ENCODE measurements around the gene ZNF407. TPM values are rescaled to one million over a fixed set of nuclear protein-coding genes. Genes with fewer than 3 reads are reported as not detected.

ZNF407 gene
- total RNA-seq, 1 donor from 2014 or later, result 13.5 TPM

DNA sequence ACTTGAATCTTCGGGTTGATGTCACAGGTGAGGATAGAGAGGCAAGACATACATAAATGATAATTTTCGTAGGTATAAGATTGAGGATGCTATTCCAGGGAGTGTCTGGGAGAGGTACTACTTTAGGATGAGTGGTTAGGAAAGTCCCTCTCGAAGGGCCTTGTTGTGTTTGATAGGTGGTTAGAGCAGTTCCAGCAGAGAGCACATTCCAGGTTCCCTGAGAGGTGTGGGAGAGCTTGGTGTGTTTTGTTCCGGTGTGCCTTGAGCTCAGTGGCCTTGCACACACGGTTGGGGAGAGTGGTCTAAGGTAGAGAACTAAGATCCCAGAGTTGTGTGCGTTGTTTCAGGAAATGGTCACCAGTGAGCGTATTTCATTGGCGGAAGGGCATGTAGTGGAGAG, 191.4 kb downstream of the ZNF407 start:
- DNase-seq (ENCODE audit: low read depth, low spot score), result no peak

DNA sequence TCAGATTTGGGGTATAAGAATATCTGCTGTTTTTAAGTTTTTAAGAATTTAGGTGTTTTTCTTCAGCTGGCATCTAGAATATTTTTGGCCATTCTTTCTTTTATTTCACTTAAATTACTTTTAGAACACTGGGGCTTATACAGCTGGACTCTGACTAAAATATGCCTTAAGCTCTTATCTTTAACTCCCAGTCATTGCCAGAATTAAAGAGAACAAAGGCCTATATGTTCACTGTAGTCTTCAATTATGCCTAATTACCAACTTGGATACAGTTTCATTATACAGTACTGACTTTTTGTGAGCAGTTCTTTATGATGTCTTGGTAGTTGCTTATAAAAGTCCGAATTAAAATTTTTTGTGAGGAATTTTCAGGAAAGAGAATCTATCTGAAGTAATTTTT, 192.8 kb downstream of the ZNF407 start:
- no peak for DNase-seq (ENCODE audit: low read depth, low spot score)

GRCh38 chr18:74791501-74792194, 194.0 kb downstream of the ZNF407 start:
- DNase-seq (ENCODE audit: low read depth, low spot score), result no peak

DNA sequence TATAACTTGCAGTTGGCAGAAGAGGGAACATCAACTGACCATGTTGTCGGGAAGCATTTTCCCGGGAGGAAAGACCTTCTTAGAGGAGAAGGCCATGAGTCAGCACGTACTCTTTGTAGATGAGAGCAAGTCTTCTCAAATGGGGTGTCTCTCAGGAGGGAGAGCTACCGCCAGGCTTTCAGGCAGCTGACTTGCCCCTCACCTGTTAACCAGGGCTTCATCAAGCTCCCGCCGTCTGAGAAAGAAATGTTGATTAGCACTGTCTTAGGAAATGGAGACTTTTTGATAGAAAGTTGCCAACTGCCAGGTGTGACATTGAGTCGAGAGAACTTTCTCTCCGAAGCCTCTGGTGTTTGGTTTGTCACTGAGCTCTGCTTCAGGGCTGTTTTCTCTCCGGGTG, 196.1 kb downstream of the ZNF407 start:
- DNase-seq (ENCODE audit: low read depth, low spot score), result no peak

- DNase-seq (ENCODE audit: low read depth, low spot score), result no peak
These were observed 198.1 kb downstream of the ZNF407 start for GRCh38 chr18:74795751-74796150.

DNA sequence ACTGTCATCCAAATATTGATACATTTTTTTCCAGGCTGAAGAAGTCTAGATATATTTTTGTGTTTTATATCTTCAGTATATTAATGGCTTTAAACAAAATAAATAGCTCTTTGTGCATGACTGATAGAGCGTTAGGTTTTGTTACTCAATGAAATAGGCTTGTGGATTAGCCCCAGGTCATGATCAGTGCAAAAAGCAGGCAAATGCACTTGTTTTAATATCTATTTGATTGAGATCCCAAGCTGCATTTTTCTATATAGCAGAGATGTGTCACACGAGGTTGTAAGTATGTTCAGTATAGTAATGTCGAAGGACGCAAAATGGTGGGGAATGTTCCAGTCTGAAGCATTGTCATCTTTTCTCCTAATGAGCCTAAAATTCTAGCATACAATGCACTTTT, 198.5 kb downstream of the ZNF407 start:
- no peak for DNase-seq (ENCODE audit: low read depth, low spot score)

GRCh38 chr18:74796841-74797576, 199.3 kb downstream of the ZNF407 start:
- DNase-seq (ENCODE audit: low read depth, low spot score), result no peak

GRCh38 chr18:74797577-74798151, 200.0 kb downstream of the ZNF407 start:
- DNase-seq (ENCODE audit: low read depth, low spot score), result no peak

DNA sequence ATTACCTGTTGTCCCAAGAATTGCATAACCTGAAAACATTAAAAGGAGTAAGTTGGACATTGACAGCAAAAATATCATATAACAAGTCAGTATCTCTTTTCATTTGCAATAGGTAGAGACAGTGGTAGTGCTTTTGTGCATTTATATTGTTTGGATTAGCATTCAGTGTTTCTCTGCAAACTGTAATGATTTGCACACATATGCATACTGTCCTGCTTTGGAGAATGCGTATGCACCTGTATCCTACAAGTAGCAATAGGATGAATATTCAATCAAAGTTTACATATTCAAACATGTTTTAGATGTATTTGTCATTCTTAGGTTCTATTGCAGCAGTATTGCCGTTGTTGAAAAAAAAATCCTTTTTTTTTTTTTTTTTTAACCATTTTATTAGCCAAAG, 201.9 kb downstream of the ZNF407 start:
- no peak for DNase-seq (ENCODE audit: low read depth, low spot score)

- DNase-seq (ENCODE audit: low read depth, low spot score), result no peak
These were observed 202.4 kb downstream of the ZNF407 start for GRCh38 chr18:74800098-74800497.

DNA sequence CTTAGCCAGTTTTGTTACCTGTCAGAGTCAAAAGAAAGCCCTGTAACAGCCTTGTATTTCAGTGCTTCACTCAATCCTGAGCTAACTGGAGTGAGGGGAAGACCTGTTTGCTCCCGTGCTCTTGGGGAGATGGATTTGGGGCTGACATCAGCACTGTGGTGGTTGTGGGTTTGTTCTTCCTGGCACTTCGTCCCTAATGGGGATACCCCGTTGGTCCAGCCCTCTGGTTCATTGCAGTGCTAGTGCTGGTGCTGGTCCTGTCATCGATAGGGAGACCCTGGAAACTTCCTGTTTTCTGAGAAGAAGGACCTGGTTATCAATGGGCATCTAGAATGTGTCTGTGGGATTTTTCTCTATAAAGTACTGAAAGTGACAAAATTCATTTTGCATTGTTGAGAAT, 205.4 kb downstream of the ZNF407 start:
- no peak for DNase-seq (ENCODE audit: low read depth, low spot score)

- DNase-seq (ENCODE audit: low read depth, low spot score), result no peak
These were observed 206.1 kb downstream of the ZNF407 start for GRCh38 chr18:74803769-74804168.

- DNase-seq (ENCODE audit: low read depth, low spot score), result no peak
These were observed 207.0 kb downstream of the ZNF407 start for GRCh38 chr18:74804677-74805076.

- no peak for DNase-seq (ENCODE audit: low read depth, low spot score)
These were observed 208.4 kb downstream of the ZNF407 start for GRCh38 chr18:74806073-74806472.

- peak; percentile 20 for DNase-seq (ENCODE audit: low read depth, low spot score)
These were observed 209.2 kb downstream of the ZNF407 start for GRCh38 chr18:74806700-74807416.

DNA sequence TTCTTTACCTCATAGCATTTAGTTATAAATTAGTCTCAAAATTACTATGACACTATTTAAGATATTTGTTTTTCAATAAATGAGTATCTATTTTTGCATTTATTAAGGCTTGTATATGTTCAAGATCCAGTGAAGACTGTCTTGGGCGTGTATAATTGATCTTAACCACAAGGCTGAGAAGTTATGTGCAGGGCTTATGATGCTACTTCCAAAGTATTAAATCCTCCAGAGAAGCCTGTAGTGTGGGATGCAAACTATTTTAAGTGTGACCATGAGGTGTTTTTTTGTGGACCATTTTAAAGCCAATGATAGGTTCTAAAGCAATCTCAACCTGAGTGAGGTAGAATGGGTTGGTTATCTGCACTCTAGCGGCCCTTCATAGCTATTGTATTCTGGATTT, 219.9 kb downstream of the ZNF407 start:
- no peak for DNase-seq (ENCODE audit: low read depth, low spot score)

GRCh38 chr18:74818516-74819175, 221.0 kb downstream of the ZNF407 start:
- DNase-seq (ENCODE audit: low read depth, low spot score), result no peak

- DNase-seq (ENCODE audit: low read depth, low spot score), result no peak
These were observed 221.9 kb downstream of the ZNF407 start for GRCh38 chr18:74819433-74820059.

DNA sequence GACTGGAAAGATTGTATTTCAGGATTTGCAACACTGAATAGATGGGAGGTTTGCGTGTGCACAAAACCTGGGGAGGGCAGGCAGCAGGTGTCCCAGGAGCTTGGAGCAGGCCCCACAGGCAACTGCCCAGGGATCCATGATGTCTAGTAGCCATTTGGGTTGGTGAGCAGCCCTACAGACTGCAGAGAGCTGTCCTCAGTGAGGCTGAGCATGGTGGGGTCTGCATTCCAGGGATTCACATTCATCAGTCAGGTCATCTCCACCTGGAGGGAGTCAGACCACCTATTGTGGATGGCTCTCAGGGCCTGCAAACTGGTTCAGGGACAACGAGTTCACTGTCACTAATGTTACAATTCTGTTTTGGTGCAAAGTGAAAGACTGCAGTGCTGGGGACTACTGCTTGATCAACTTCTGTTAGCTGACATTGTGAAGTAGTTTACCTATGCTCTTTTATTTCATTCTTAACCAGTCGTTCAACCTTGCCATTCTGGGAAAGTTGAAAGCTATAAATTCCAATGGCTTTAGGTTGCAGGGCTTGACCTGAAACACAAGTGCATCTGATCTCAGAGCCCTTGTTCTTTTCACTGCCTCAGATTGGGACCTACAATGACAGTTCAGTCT, 222.6 kb downstream of the ZNF407 start:
- no peak for DNase-seq (ENCODE audit: low read depth, low spot score)

DNA sequence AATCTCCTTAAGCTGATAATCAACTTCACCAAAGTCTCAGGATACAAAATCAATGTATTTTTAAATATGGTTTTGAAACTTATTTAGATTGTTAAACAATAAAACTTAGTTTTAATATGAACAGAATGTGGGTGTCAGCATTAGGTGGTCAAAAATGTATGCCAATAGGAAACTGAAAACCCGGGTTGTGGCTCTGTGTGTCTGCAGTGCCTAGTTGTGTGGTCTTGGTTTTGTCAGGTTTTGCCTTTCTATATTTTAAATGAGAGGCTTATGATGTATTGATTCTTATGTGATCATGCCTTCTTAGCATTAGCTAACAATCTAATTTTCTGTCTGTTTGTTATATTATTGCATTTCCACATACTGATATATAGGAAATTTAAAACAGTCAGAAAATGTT, 227.8 kb downstream of the ZNF407 start:
- no peak for DNase-seq (ENCODE audit: low read depth, low spot score)

DNA sequence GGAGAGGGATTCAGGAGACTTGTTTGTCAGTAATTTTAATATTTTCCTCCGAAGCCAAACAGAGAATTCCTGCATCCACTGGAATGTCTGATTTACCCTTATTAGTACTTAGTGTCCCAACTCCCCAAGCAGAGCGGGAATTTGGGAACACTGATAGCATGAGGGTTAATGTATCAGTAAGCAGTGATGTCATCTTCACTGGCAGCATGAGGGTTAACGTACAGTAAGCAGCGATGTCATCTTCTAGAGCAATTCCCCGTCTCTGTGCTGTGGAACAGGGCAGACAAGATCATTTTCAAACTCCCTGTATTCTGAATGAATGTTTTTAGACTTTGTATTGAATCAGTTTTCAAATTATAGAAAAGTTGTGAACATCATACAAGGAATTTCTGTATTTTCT, 228.9 kb downstream of the ZNF407 start:
- DNase-seq (ENCODE audit: low read depth, low spot score), result no peak

Data from pulmonary artery endothelial cell (primary cell).